GM12872 (cell line): ENCODE measurements around the gene BRINP1.

Experiments
- CTCF ChIP-seq: IDR thresholded peaks from 3 replicates; pipeline ENCODE4 v1.5.1; 2011; ENCODE audit warnings: low read depth, mild to moderate bottlenecking, low read length, moderate library complexity; ENCODE audit not compliant: insufficient read depth

The BRINP1 gene

GRCh38 chr9:119221276-119221675 lies 148.0 kb downstream of the BRINP1 start:
- no peak for TF ChIP-seq CTCF

DNA sequence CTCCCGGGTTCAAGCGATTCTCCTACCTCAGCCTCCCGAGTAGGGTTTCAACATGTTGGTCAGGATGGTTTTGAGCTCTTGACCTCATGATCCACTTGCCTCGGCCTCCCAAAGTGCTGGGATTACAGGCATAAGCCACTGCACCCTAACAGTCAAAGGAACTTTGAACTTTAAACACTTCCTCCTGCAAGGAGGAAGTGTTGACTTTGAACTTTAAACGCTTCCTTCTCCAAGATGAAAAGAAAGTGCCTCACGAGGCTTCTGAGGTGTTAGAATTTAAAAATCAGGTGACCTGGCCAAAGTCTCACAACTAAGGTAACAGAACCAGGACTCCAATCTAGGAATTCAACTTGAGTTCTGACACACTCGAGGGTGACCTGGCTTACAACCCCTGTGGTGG lies 150.9 kb downstream of the BRINP1 start:
- TF ChIP-seq CTCF, result no peak

DNA sequence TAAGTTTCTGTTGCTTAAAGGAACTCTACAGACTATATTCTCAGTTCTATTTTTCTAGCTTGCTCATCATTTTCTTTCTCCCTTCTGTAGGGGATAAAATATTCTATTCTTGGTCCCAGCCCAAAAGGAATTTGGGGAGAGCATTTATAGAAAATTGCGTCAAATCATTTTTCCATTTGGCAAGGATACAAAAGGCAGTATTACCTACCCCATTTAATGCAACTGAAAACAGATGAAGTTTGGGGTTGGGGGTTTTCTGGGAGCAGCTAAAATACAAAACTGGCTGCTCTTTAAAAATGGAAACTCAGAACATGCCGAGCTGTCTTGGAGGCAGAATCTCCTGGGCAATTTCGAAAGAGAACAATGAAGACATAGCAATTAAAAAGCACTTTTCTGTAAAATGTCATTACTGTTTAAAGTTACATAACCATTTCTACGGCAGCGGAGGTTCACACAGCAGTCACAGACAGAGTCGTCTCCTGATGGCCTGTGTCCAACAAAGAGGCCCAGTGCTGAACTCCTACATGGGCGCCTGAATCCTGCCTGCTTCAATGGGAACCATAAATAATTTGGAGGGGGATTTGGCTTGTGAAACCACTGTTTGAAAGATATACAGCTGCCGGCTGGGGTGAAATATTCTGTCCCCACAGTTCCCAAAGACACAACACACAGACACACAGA lies 152.4 kb downstream of the BRINP1 start:
- TF ChIP-seq CTCF, result no peak

GRCh38 chr9:119215651-119216050 lies 153.6 kb downstream of the BRINP1 start:
- TF ChIP-seq CTCF, result no peak

- no peak for TF ChIP-seq CTCF
These were observed 155.8 kb downstream of the BRINP1 start for GRCh38 chr9:119213471-119213870.

DNA sequence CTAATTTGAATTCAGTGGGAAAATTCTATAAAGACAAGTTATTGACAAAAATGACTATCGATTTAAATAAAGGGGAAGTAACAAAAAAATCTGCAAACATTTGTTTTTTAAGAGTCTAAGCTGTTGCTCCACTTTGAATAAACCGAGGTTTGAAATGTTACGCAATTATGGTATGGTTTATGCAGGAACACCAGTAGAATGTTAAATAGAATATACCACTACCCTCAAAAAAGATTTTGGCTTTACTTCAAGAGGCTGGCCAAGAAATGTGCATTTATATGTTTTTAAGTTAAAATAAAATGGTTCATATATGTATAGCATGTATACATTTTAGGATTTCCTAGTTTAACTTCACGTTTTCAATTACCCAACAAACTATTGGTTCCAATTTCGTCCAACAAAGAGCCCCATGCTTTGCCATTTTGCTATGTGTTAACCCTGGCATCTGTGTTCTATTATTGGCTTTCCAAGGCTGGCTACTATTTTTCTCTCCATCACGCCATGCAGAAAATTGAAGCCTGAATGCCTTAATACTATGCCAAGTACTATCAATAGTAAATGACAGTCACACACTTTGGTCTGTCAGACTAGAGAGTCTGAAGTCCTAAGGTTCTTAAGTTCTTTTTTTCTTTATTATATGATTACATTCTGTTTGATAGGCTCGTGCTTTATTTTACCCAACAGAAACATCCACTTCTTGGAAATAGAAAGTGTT lies 171.2 kb downstream of the BRINP1 start:
- TF ChIP-seq CTCF, result no peak

- TF ChIP-seq CTCF, result no peak
These were observed 173.7 kb downstream of the BRINP1 start for GRCh38 chr9:119195521-119195920.
